GM12891 (cell line): Measurements from ENCODE around the gene RMDN2.

Source experiments
- POLR2A ChIP-seq: IDR thresholded peaks from 2 replicates; pipeline ENCODE4 v1.6.1; 2011; ENCODE audit warnings: low read depth, low read length, control low read depth
- POLR2AphosphoS5 ChIP-seq: IDR thresholded peaks from 2 replicates; pipeline ENCODE4 v1.6.1; 2011; ENCODE audit warnings: low read depth, low read length, control low read depth

DNA sequence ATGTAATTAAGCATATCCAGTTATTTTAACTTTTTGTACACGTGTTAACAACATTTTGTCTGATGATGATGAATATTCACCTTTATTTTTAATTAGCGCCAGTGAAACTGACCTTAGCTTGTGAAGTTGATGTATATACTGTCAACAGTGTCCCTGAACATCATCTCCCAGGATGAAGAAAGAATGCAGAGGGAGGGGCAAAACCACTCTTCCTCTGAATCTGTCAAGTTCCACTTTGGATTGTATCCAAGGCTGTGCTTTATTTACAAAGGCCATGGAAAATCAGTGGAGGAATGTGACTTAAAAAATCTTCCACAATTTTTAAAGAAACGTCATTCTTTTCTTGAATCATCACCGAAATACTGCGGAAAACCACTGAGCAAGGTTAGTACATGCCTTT lies 4.5 kb upstream of the RMDN2 start:
- TF ChIP-seq POLR2AphosphoS5: no peak
- no peak for TF ChIP-seq POLR2A
